H9 (cell line): ENCODE measurements around the gene BTN1A1. TPM values are rescaled to one million over a fixed set of nuclear protein-coding genes. Genes with fewer than 3 reads are reported as not detected.

Experiments used
- DNase-seq: peaks from one replicate; pipeline ENCODE4 v3.0.0-alpha.2; 2017
- H2AFZ ChIP-seq: one replicate; pipeline ENCODE4 v1.6.1; 2013; ENCODE audit warnings: mild to moderate bottlenecking, low read length, control low read depth, moderate library complexity
- H2AK5ac ChIP-seq: 2 replicates; pipeline ENCODE4 v1.6.1; 2013; ENCODE audit warnings: low read length, control low read depth, mixed read lengths; ENCODE audit not compliant: insufficient read length
- H2BK120ac ChIP-seq: one replicate; pipeline ENCODE4 v1.6.1; 2013; ENCODE audit warnings: low read depth, mild to moderate bottlenecking, low read length, control low read depth, inconsistent platforms; ENCODE audit not compliant: poor library complexity, severe bottlenecking
- H2BK12ac ChIP-seq: 2 replicates; pipeline ENCODE4 v1.6.1; 2013; ENCODE audit warnings: low read length, control low read depth, mixed read lengths, low read depth; ENCODE audit not compliant: insufficient read length
- H2BK15ac ChIP-seq: 2 replicates; pipeline ENCODE4 v1.6.1; 2013; ENCODE audit warnings: low read depth, low read length, control low read depth
- H2BK20ac ChIP-seq: one replicate; pipeline ENCODE4 v1.6.1; 2013; ENCODE audit warnings: low read depth, mild to moderate bottlenecking, low read length, control low read depth, inconsistent platforms; ENCODE audit not compliant: poor library complexity, severe bottlenecking
- H2BK5ac ChIP-seq: 2 replicates; pipeline ENCODE4 v1.6.1; 2013; ENCODE audit warnings: low read length, control low read depth, mixed read lengths; ENCODE audit not compliant: insufficient read length
- H3K14ac ChIP-seq: 2 replicates; pipeline ENCODE4 v1.6.1; 2013; ENCODE audit warnings: low read length, control low read depth; ENCODE audit not compliant: insufficient read depth
- H3K18ac ChIP-seq: 2 replicates; pipeline ENCODE4 v1.6.1; 2013; ENCODE audit warnings: low read depth, mild to moderate bottlenecking, mixed read lengths, low read length, control low read depth; ENCODE audit not compliant: insufficient read length
- H3K23ac ChIP-seq: 2 replicates; pipeline ENCODE4 v1.6.1; 2013; ENCODE audit warnings: low read length, control low read depth, mixed read lengths, low read depth; ENCODE audit not compliant: insufficient read length
- H3K23me2 ChIP-seq: 2 replicates; pipeline ENCODE4 v1.6.1; 2013; ENCODE audit warnings: low read depth, mild to moderate bottlenecking, mixed read lengths, low read length, control low read depth; ENCODE audit not compliant: insufficient read length, poor library complexity, severe bottlenecking
- H3K27ac ChIP-seq: 2 replicates; pipeline ENCODE4 v1.5.1; 2013; ENCODE audit warnings: low read length, control low read depth, mixed read lengths, low read depth; ENCODE audit not compliant: insufficient read length
- H3K27me3 ChIP-seq: 2 replicates; pipeline ENCODE4 v1.6.1; 2013; ENCODE audit warnings: low read length, control low read depth, inconsistent platforms; ENCODE audit not compliant: insufficient read depth
- H3K4ac ChIP-seq: 2 replicates; pipeline ENCODE4 v1.6.1; 2013; ENCODE audit warnings: low read depth, mild to moderate bottlenecking, control low read depth, inconsistent platforms, low read length, moderate library complexity
- H3K4me1 ChIP-seq: 2 replicates; pipeline ENCODE4 v1.6.1; 2013; ENCODE audit warnings: low read length, control low read depth, inconsistent platforms; ENCODE audit not compliant: insufficient read depth
- H3K4me2 ChIP-seq: 2 replicates; pipeline ENCODE4 v1.6.1; 2013; ENCODE audit warnings: low read length, control low read depth, mixed read lengths; ENCODE audit not compliant: insufficient read length, insufficient read depth
- H3K56ac ChIP-seq: 2 replicates; pipeline ENCODE4 v1.6.1; 2013; ENCODE audit warnings: low read depth, mild to moderate bottlenecking, mixed read lengths, low read length, control low read depth; ENCODE audit not compliant: insufficient read length
- H3K79me1 ChIP-seq: 2 replicates; pipeline ENCODE4 v1.6.1; 2013; ENCODE audit warnings: low read depth, mild to moderate bottlenecking, moderate library complexity, low read length, control low read depth, inconsistent platforms; ENCODE audit not compliant: insufficient read depth, poor library complexity, severe bottlenecking
- H3K79me2 ChIP-seq: 2 replicates; pipeline ENCODE4 v1.6.1; 2013; ENCODE audit warnings: low read length, control low read depth, inconsistent platforms; ENCODE audit not compliant: insufficient read depth
- H3K9ac ChIP-seq: 2 replicates; pipeline ENCODE4 v1.6.1; 2013; ENCODE audit warnings: low read length, control low read depth, mixed read lengths; ENCODE audit not compliant: insufficient read length; ENCODE audit errors: extremely low read depth
- H3K9me3 ChIP-seq: one replicate; pipeline ENCODE4 v1.6.1; 2013; ENCODE audit warnings: low read depth, low read length, inconsistent platforms; ENCODE audit not compliant: control insufficient read depth
- H3T11ph ChIP-seq: one replicate; pipeline ENCODE4 v1.6.1; 2013; ENCODE audit warnings: mild to moderate bottlenecking, low read length, control low read depth, inconsistent platforms
- H4K20me1 ChIP-seq: one replicate; pipeline ENCODE4 v1.6.1; 2013; ENCODE audit not compliant: control insufficient read depth, insufficient read length, insufficient read depth
- H4K5ac ChIP-seq: 2 replicates; pipeline ENCODE4 v1.6.1; 2013; ENCODE audit warnings: low read depth, mild to moderate bottlenecking, mixed read lengths, low read length, control low read depth; ENCODE audit not compliant: insufficient read length
- H4K8ac ChIP-seq: replicated peaks from 2 replicates; pipeline ENCODE4 v1.6.1; 2013; ENCODE audit warnings: low read length, control low read depth, mixed read lengths, low read depth; ENCODE audit not compliant: insufficient read length
- H4K91ac ChIP-seq: 2 replicates; pipeline ENCODE4 v1.6.1; 2013; ENCODE audit warnings: low read depth, mild to moderate bottlenecking, moderate library complexity, mixed read lengths, low read length, control low read depth; ENCODE audit not compliant: insufficient read length
- H3K27ac Mint-ChIP-seq, 3 experiments: 2 replicates in 2 of 3; 3 replicates in 1 of 3; pipeline ENCODE4 v1.8.0; 2020 to 2021; ENCODE audit warnings: mixed read lengths in 3 of 3, mild to moderate bottlenecking in 1 of 3, moderate library complexity in 1 of 3
- H3K27me3 Mint-ChIP-seq: 2 replicates; pipeline ENCODE4 v1.8.0; 2021; ENCODE audit warnings: low read depth, mild to moderate bottlenecking, moderate library complexity, mixed read lengths
- H3K36me3 Mint-ChIP-seq, 3 experiments: 2 replicates in 2 of 3; 3 replicates in 1 of 3; pipeline ENCODE4 v1.8.0; 2020 to 2021; ENCODE audit warnings: low read depth in 3 of 3, mixed read lengths in 3 of 3; ENCODE audit not compliant: insufficient read depth in 1 of 3
- H3K4me1 Mint-ChIP-seq, 2 experiments: 2 replicates each; pipeline ENCODE4 v1.8.0; 2020; ENCODE audit warnings: mixed read lengths in 2 of 2
- H3K4me3 Mint-ChIP-seq, 2 experiments: 2 replicates in 1 of 2; 3 replicates in 1 of 2; pipeline ENCODE4 v1.8.0; 2020 to 2021; ENCODE audit warnings: mild to moderate bottlenecking in 2 of 2, mixed read lengths in 2 of 2, moderate library complexity in 1 of 2
- H3K9me3 Mint-ChIP-seq, 2 experiments: 2 replicates in 1 of 2; 3 replicates in 1 of 2; pipeline ENCODE4 v1.8.0; 2020; ENCODE audit warnings: mild to moderate bottlenecking in 2 of 2, mixed read lengths in 2 of 2, moderate library complexity in 1 of 2
- CTCF ChIP-seq: fragments of 200-600 bp; sonication (generic); conservative IDR thresholded peaks from 3 replicates; pipeline ENCODE4 v1.8.0; 2021; ENCODE audit warnings: antibody characterized with exemption, mild to moderate bottlenecking
- WGBS: extraction: QIAGEN DNeasy Blood & Tissue Kit; methylation state at CpG from one replicate; pipeline ENCODE4 v1.1.7; 2013; ENCODE audit warnings: missing lambda C conversion rate, low lambda C conversion rate, mixed read lengths; ENCODE audit not compliant: insufficient read length; ENCODE audit errors: extremely low coverage; 5-methylcytosine and 5-hydroxymethylcytosine counted together
- total RNA-seq: library from RNA; stranded (reverse); gene quantifications from 2 replicates; pipeline ENCODE4 v1.2.1, GENCODE V29; 2021

Gene BTN1A1
- total RNA-seq, 1 experiment from 2014 or later: 0.15 TPM

GRCh38 chr6:26520850-26521599 lies 20.9 kb downstream of the BTN1A1 start:
- Histone ChIP-seq H2BK15ac (no peak overlapping the region), H4K5ac (no peak overlapping the region), H3K4me1 (no peaks in the 10 kb centered on the region), H2BK5ac (no peak overlapping the region), H3K79me1 (no peaks in the 10 kb centered on the region), H3K18ac (no peak overlapping the region), H3K23me2 (peaks cover 5% of the 10 kb centered on the region), H3K23ac (no peak overlapping the region), H3K79me2 (no peaks in the 10 kb centered on the region), H3K4ac (no peak overlapping the region), H4K91ac (no peak overlapping the region), H3K14ac (no peak overlapping the region), H3K9ac (no peak overlapping the region), H2AFZ (no peak overlapping the region), H4K20me1 (no peaks in the 10 kb centered on the region), H2BK20ac (no peak overlapping the region), H3K9me3 (no peaks in the 10 kb centered on the region), H3K27ac (peak overlapping the region; percentile 85), H2BK12ac (no peak overlapping the region), H2AK5ac (no peak overlapping the region), H3K56ac (no peak overlapping the region), H2BK120ac (no peak overlapping the region), H3K27me3 (no peaks in the 10 kb centered on the region), H4K8ac (no peak overlapping the region), H3T11ph (no peak overlapping the region), H3K4me2 (peak overlapping the region; percentile 91)
- Mint-ChIP-seq H3K36me3 (no peaks in the 10 kb centered on the region; a peak in 1 of 7 replicates), H3K9me3 (no peaks in the 10 kb centered on the region; a peak in 1 of 5 replicates), H3K27me3 (peaks cover 2% of the 10 kb centered on the region), H3K27ac (peak overlapping the region; percentile 14 to 95 (median 84); a peak in 6 of 7 replicates), H3K4me1 (peaks cover 25 to 29% of the 10 kb centered on the region in 2 experiments), H3K4me3 (peak overlapping the region; percentile 85 to 91)
- peak; percentile 86 for DNase-seq
- no peak for TF ChIP-seq CTCF
- whole genome bisulfite sequencing: no CpG with 5 or more reads among the region's 49 CpGs
